HCT116 (cell line): ENCODE data around the gene DIP2C. TPM values are rescaled to one million over a fixed set of nuclear protein-coding genes. Genes with fewer than 3 reads are reported as not detected.

Experiments
- ATAC-seq: fragments of 200-7000 bp; cut with Tn5 transposase; 2 replicates; pipeline ENCODE4 v1.9.1; 2020; ENCODE audit warnings: mild to moderate bottlenecking, moderate library complexity
- BruUV-seq: library from RNA; stranded (reverse); fragments of 400-500 nt; replicated peaks from 2 replicates; lab custom pipeline; 2021; lab: Mats Ljungman, UMichigan
- CTCF ChIA-PET: fragments of 300-600 bp; sonication (Branson Sonifier 250); formaldehyde crosslinking; loops from one replicate; lab custom pipeline; 2021; ENCODE audit warnings: antibody characterized with exemption; lab: Charles Lee
- POLR2A ChIA-PET: fragments of 300-600, 350-600 bp; sonication (Branson Sonifier 250); formaldehyde crosslinking; loops from one replicate; lab custom pipeline; 2021; ENCODE audit warnings: antibody characterized with exemption; lab: Charles Lee
- RAD21 ChIA-PET, 2 experiments: fragments of 300-600 bp; sonication (Branson Sonifier 250); formaldehyde crosslinking; loops; one replicate each; lab custom pipeline; 2023; ENCODE audit warnings: low total read pairs in 2 of 2; ENCODE audit not compliant: uncharacterized antibody in 2 of 2, unreplicated experiment in 2 of 2, low non-redundant PET in 1 of 2; lab: Charles Lee
- DNase-seq: peaks from one replicate; pipeline ENCODE4 v3.0.0-alpha.2; 2010; ENCODE audit warnings: low read depth, low spot score
- H2AFZ ChIP-seq: fragments of 200-600 bp; shearing (Covaris generic), sonication (generic); 2 replicates; pipeline ENCODE4 v1.6.1; 2017; ENCODE audit warnings: low read depth, mixed run types, mixed read lengths, antibody characterized with exemption, low read length; ENCODE audit not compliant: poor library complexity, severe bottlenecking
- H3K27ac ChIP-seq: 2 replicates; pipeline ENCODE4 v1.5.1; 2012; ENCODE audit warnings: low read depth, low read length
- H3K27me3 ChIP-seq: fragments of 200-600 bp; sonication (generic); 2 replicates; pipeline ENCODE4 v1.6.1; 2016; ENCODE audit warnings: mixed run types, low read length, mixed read lengths; ENCODE audit not compliant: insufficient read depth
- H3K36me3 ChIP-seq, 2 experiments: fragments of 200-500 bp in 1 of 2; fragments of 200-600 bp in 1 of 2; sonication (Bioruptor generic) in 1 of 2; sonication (generic) in 1 of 2; 2 replicates each; pipeline versions ENCODE4 v1.5.1 to v1.6.1; 2014 to 2016; ENCODE audit warnings: low read length in 2 of 2, inconsistent platforms in 1 of 2, mixed read lengths in 1 of 2, mixed run types in 1 of 2; ENCODE audit not compliant: insufficient read depth in 2 of 2, control insufficient read depth in 1 of 2
- H3K4me1 ChIP-seq, 2 experiments: fragments of 200-600 bp in 1 of 2; sonication (generic) in 1 of 2; 2 replicates each; pipeline versions ENCODE4 v1.5.1 to v1.6.1; 2012 to 2017; ENCODE audit warnings: low read length in 2 of 2, inconsistent platforms in 1 of 2, mild to moderate bottlenecking in 1 of 2, mixed read lengths in 1 of 2, mixed run types in 1 of 2, moderate library complexity in 1 of 2; ENCODE audit not compliant: insufficient read depth in 2 of 2, control insufficient read depth in 1 of 2
- H3K4me2 ChIP-seq: fragments of 200-600 bp; sonication (generic); 2 replicates; pipeline ENCODE4 v1.6.1; 2017; ENCODE audit warnings: mixed run types, low read length, mixed read lengths
- H3K4me3 ChIP-seq, 2 experiments: fragments of 200-600 bp in 1 of 2; sonication (generic) in 1 of 2; replicated peaks in 1 of 2; 2 replicates each; pipeline ENCODE4 v1.5.1; 2011 to 2016; ENCODE audit warnings: low read length in 2 of 2, control low read depth in 1 of 2, low read depth in 1 of 2, mild to moderate bottlenecking in 1 of 2, mixed read lengths in 1 of 2, mixed run types in 1 of 2
- H3K79me2 ChIP-seq: fragments of 200-600 bp; sonication (generic); 2 replicates; pipeline ENCODE4 v1.6.1; 2017; ENCODE audit warnings: mild to moderate bottlenecking, mixed run types, low read length, moderate library complexity, mixed read lengths; ENCODE audit not compliant: insufficient read depth
- H3K9ac ChIP-seq: fragments of 200-600 bp; sonication (generic); 2 replicates; pipeline ENCODE4 v1.6.1; 2016; ENCODE audit warnings: low read length, mixed read lengths
- H3K9me2 ChIP-seq: fragments of 200-600 bp; sonication (generic), shearing (Covaris generic); 2 replicates; pipeline ENCODE4 v1.6.1; 2017; ENCODE audit warnings: mixed run types, mild to moderate bottlenecking, moderate library complexity; ENCODE audit not compliant: insufficient read depth
- H3K9me3 ChIP-seq, 2 experiments: fragments of 200-500 bp in 1 of 2; fragments of 200-600 bp in 1 of 2; sonication (Bioruptor generic) in 1 of 2; sonication (generic) in 1 of 2; 2 replicates each; pipeline ENCODE4 v1.6.1; 2014 to 2017; ENCODE audit warnings: low read length in 2 of 2, mixed read lengths in 2 of 2, inconsistent platforms in 1 of 2, low read depth in 1 of 2, mild to moderate bottlenecking in 1 of 2, mixed run types in 1 of 2, moderate library complexity in 1 of 2; ENCODE audit not compliant: control insufficient read depth in 1 of 2, insufficient read depth in 1 of 2
- H4K20me1 ChIP-seq: fragments of 200-600 bp; sonication (generic), shearing (Covaris generic); 2 replicates; pipeline ENCODE4 v1.6.1; 2017; ENCODE audit warnings: mixed run types, mild to moderate bottlenecking, moderate library complexity; ENCODE audit not compliant: insufficient read depth
- EGR1 ChIP-seq: IDR thresholded peaks from 2 replicates; pipeline ENCODE4 v1.6.1; 2012; ENCODE audit warnings: low read depth
- EZH2 ChIP-seq: fragments of 200-600 bp; sonication (generic); IDR thresholded peaks from 2 replicates; pipeline ENCODE4 v1.6.1; 2017; ENCODE audit warnings: antibody characterized with exemption, mixed run types
- JUND ChIP-seq: IDR thresholded peaks from 2 replicates; pipeline ENCODE4 v1.6.1; 2012
- POLR2A ChIP-seq: IDR thresholded peaks from 2 replicates; pipeline ENCODE4 v1.7.0; 2011; ENCODE audit warnings: borderline replicate concordance; ENCODE audit not compliant: insufficient read depth, insufficient read length; ENCODE audit errors: extremely low read depth
- POLR2AphosphoS5 ChIP-seq: IDR thresholded peaks from 2 replicates; pipeline ENCODE4 v1.6.1; 2011; ENCODE audit warnings: mild to moderate bottlenecking, low read depth, low read length, moderate library complexity
- SIN3A ChIP-seq: IDR thresholded peaks from 2 replicates; pipeline ENCODE4 v1.6.1; 2012; ENCODE audit warnings: low read depth
- SP1 ChIP-seq: IDR thresholded peaks from 2 replicates; pipeline ENCODE4 v1.6.1; 2012; ENCODE audit warnings: low read depth
- YY1 ChIP-seq: IDR thresholded peaks from 2 replicates; pipeline ENCODE4 v1.6.1; 2011; ENCODE audit warnings: low read length, low read depth, moderate library complexity, mild to moderate bottlenecking; ENCODE audit not compliant: insufficient replicate concordance; ENCODE audit errors: extremely low read depth
- intact Hi-C: fragments of 100-400 bp; cut with micrococcal nuclease; formaldehyde crosslinking; loops from 2 replicates; pipeline ENCODE4 v1.10.0; 2022
- total RNA-seq: library from RNA; stranded (reverse); gene quantifications from one replicate; pipeline ENCODE4 v1.2.1, GENCODE V29; 2021; ENCODE audit not compliant: unreplicated experiment
- TF ChIP-seq, protein P1 (sequence below), 3 experiments: fragments of 200-600 bp in 1 of 3; sonication (generic) in 1 of 3; IDR thresholded peaks in 2 of 3; conservative IDR thresholded peaks in 1 of 3; 2 replicates each; pipeline ENCODE4 v1.5.1; 2012 to 2017; ENCODE audit warnings: low read depth in 2 of 3, low read length in 2 of 3, antibody characterized with exemption in 1 of 3, borderline replicate concordance in 1 of 3, control low read depth in 1 of 3, mild to moderate bottlenecking in 1 of 3, mixed read lengths in 1 of 3, mixed run types in 1 of 3, moderate library complexity in 1 of 3; ENCODE audit not compliant: insufficient read depth in 1 of 3
- TF ChIP-seq, protein P2 (sequence below): IDR thresholded peaks from 2 replicates; pipeline ENCODE4 v1.6.1; 2011; ENCODE audit warnings: mild to moderate bottlenecking, low read length, moderate library complexity; ENCODE audit not compliant: insufficient replicate concordance; ENCODE audit errors: extremely low read depth
- TF ChIP-seq, protein P3 (sequence below): IDR thresholded peaks from 2 replicates; pipeline ENCODE4 v1.6.1; 2012

DIP2C gene
- total RNA-seq, 1 experiment from 2014 or later = 15.4 TPM

GRCh38 chr10:543131-543530 is 146.3 kb downstream of the DIP2C start:
- TF ChIP-seq, protein P1, sequence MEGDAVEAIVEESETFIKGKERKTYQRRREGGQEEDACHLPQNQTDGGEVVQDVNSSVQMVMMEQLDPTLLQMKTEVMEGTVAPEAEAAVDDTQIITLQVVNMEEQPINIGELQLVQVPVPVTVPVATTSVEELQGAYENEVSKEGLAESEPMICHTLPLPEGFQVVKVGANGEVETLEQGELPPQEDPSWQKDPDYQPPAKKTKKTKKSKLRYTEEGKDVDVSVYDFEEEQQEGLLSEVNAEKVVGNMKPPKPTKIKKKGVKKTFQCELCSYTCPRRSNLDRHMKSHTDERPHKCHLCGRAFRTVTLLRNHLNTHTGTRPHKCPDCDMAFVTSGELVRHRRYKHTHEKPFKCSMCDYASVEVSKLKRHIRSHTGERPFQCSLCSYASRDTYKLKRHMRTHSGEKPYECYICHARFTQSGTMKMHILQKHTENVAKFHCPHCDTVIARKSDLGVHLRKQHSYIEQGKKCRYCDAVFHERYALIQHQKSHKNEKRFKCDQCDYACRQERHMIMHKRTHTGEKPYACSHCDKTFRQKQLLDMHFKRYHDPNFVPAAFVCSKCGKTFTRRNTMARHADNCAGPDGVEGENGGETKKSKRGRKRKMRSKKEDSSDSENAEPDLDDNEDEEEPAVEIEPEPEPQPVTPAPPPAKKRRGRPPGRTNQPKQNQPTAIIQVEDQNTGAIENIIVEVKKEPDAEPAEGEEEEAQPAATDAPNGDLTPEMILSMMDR (IDR thresholded peaks at IDR 0.05 in 2 of 3, conservative IDR thresholded peaks at IDR 0.05 in 1 of 3; ENCODE audit: borderline replicate concordance in 1 of 3, insufficient read depth in 1 of 3, low read depth in 2 of 3, low read length in 2 of 3) = no peak
- no peaks in the 10 kb centered on the region for H4K20me1 ChIP-seq
- no peak overlapping the region for H2AFZ ChIP-seq
- no TSS peak for BruUV-seq
- H3K9ac ChIP-seq = no peak overlapping the region
- ChIA-PET POLR2A (no interaction called here), RAD21 (no interaction called here), CTCF (no interaction called here)
- peaks cover 7% of the 10 kb centered on the region in 2 experiments; a peak in 2 of 4 replicates for H3K4me1 ChIP-seq
- intact Hi-C loops = no loop called here
- H3K4me3 ChIP-seq = no peak overlapping the region
- no peaks in the 10 kb centered on the region for H3K36me3 ChIP-seq
- H3K9me3 ChIP-seq = no peaks in the 10 kb centered on the region
- H3K27me3 ChIP-seq = no peaks in the 10 kb centered on the region
- H3K27ac ChIP-seq = no peak overlapping the region
- no peaks in the 10 kb centered on the region for H3K79me2 ChIP-seq
- no peaks in the 10 kb centered on the region for H3K9me2 ChIP-seq
- no peak overlapping the region for H3K4me2 ChIP-seq
- ATAC-seq (no peak), DNase-seq (no peak)

GRCh38 chr10:541750-542371 is 147.6 kb downstream of the DIP2C start:
- Histone ChIP-seq H3K4me3 (no peak overlapping the region), H3K79me2 (no peaks in the 10 kb centered on the region), H3K27ac (no peak overlapping the region), H3K27me3 (no peaks in the 10 kb centered on the region), H3K4me1 (peaks cover 1% of the 10 kb centered on the region in 2 experiments; a peak in 2 of 4 replicates), H2AFZ (no peak overlapping the region), H3K9me2 (no peaks in the 10 kb centered on the region), H3K4me2 (no peak overlapping the region), H3K9me3 (no peaks in the 10 kb centered on the region), H3K9ac (no peak overlapping the region), H4K20me1 (no peaks in the 10 kb centered on the region), H3K36me3 (no peaks in the 10 kb centered on the region)
- ChIA-PET CTCF (no interaction called here), POLR2A (no interaction called here), RAD21 (no interaction called here)
- BruUV-seq = no TSS peak
- no peak; the same call in 1 of the 2 replicates for ATAC-seq
- intact Hi-C loops = no loop called here
- no peak for DNase-seq
- TF ChIP-seq SIN3A = no peak
- TF ChIP-seq JUND = no peak
- TF ChIP-seq POLR2A = no peak
- no peak for TF ChIP-seq SP1
- no peak for TF ChIP-seq EZH2
- TF ChIP-seq, protein P2, sequence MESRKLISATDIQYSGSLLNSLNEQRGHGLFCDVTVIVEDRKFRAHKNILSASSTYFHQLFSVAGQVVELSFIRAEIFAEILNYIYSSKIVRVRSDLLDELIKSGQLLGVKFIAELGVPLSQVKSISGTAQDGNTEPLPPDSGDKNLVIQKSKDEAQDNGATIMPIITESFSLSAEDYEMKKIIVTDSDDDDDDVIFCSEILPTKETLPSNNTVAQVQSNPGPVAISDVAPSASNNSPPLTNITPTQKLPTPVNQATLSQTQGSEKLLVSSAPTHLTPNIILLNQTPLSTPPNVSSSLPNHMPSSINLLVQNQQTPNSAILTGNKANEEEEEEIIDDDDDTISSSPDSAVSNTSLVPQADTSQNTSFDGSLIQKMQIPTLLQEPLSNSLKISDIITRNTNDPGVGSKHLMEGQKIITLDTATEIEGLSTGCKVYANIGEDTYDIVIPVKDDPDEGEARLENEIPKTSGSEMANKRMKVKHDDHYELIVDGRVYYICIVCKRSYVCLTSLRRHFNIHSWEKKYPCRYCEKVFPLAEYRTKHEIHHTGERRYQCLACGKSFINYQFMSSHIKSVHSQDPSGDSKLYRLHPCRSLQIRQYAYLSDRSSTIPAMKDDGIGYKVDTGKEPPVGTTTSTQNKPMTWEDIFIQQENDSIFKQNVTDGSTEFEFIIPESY = no peak
- no peak for TF ChIP-seq POLR2AphosphoS5
- no peak for TF ChIP-seq YY1
- TF ChIP-seq, protein P3, sequence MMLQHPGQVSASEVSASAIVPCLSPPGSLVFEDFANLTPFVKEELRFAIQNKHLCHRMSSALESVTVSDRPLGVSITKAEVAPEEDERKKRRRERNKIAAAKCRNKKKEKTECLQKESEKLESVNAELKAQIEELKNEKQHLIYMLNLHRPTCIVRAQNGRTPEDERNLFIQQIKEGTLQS = no peak
- TF ChIP-seq EGR1 = no peak
